ENCODE data around the gene ATG4C.
"Not testable (repeated sequence)": the region's sequence is repeated elsewhere in the genome, so short reads cannot be mapped to it uniquely, and the experiment has no call there.

ATG4C gene, protein sequence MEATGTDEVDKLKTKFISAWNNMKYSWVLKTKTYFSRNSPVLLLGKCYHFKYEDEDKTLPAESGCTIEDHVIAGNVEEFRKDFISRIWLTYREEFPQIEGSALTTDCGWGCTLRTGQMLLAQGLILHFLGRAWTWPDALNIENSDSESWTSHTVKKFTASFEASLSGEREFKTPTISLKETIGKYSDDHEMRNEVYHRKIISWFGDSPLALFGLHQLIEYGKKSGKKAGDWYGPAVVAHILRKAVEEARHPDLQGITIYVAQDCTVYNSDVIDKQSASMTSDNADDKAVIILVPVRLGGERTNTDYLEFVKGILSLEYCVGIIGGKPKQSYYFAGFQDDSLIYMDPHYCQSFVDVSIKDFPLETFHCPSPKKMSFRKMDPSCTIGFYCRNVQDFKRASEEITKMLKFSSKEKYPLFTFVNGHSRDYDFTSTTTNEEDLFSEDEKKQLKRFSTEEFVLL

DNA sequence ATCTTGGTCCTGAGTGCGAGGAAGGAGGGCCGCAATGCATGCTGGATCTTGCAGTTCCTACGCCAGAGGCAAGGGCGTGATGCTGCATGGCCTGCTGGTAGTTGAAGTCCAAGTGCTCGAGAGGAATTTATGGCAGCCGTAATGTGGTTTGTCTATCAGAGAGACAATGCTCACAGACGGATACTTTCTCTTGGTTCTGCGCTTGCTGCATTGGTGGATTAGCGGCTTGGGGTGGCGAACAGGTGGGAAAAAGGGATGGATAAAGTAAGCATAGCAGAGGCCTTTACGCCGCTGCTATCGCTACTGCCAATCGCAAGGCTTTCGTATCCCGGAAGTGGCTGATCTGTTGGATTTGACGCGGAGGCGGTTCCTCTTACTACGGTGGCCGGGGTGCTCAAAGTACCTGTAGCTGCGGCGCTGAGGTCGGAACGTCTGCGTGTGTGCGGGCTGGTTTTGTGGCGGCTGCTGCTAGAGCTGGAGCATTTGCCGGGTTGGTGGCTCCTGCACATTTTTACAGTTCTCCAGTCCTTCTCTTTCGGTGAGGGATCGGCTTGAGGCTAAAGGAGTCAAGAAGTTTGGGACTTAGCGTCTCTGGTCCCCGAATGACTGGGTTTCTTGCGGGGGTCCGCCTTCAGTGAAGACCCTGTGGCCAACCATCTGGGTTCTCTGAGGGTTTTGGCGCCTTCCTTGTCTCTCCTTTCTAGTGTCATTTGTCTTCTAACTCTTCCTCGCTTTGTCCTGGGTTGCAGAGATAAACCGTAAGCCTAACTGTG lies at the start of gene ATG4C:
Gene ATG4C, plus strand, starts transcription at position 397 of the 773 bp plus-strand sequence. CDS start 19,655 bp downstream, outside the sequence.
- peak within 1 kb of the TSS; percentile 78 for H3K4me3 ChIP-seq (replicated peaks; ENCODE audit: low read depth, low read length)
- TF ChIP-seq, protein P1, sequence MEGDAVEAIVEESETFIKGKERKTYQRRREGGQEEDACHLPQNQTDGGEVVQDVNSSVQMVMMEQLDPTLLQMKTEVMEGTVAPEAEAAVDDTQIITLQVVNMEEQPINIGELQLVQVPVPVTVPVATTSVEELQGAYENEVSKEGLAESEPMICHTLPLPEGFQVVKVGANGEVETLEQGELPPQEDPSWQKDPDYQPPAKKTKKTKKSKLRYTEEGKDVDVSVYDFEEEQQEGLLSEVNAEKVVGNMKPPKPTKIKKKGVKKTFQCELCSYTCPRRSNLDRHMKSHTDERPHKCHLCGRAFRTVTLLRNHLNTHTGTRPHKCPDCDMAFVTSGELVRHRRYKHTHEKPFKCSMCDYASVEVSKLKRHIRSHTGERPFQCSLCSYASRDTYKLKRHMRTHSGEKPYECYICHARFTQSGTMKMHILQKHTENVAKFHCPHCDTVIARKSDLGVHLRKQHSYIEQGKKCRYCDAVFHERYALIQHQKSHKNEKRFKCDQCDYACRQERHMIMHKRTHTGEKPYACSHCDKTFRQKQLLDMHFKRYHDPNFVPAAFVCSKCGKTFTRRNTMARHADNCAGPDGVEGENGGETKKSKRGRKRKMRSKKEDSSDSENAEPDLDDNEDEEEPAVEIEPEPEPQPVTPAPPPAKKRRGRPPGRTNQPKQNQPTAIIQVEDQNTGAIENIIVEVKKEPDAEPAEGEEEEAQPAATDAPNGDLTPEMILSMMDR (IDR thresholded peaks at IDR 0.05; ENCODE audit: insufficient read depth, low read length, poor library complexity, severe bottlenecking): no peak
- H3K27me3 ChIP-seq (replicated peaks; ENCODE audit: control insufficient read depth, insufficient read depth, low read length): no peaks in the 10 kb centered on the region; the same call in 1 of the 2 replicates
- DNase-seq (ENCODE audit: extremely low read depth, insufficient read length): peak; percentile 87
- no peaks in the 10 kb centered on the region for H3K36me3 ChIP-seq (ENCODE audit: control insufficient read depth, insufficient read depth, low read length)

DNA sequence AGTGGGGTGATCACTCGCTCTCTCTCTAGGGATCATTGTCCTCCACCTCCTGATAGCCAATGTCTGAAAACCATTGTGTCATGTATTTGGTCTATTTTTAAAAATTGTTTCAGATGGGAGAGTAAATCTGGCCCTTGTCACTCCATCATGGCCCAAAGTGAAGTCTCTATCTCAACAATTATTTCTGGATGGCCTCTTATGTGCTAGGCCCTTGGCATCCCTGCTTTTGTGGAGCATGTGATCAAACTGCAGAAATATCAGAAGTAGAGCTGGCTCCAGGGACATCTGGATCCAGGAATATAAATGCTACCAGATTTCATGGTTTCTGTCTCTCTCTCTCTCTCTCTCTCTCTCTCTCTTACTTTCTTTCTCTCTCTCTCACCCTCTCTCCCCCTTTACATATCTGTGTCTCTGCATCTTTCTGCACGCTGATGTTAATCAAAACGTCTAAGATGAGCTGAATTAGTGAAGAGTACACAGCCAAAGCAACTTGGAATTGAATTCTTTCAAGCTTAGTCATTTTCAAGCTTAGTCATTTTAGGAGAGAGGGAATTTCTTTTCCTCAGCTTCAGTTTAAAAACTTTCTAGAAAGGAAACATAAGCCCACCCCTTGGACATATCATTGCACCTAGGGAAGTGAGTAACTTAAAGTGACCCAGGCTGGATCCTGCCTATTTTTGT lies 48.3 kb upstream of the ATG4C start:
- no peak overlapping the region for H3K4me3 ChIP-seq (replicated peaks; ENCODE audit: low read depth, low read length)
- no peaks in the 10 kb centered on the region for H3K27me3 ChIP-seq (replicated peaks; ENCODE audit: control insufficient read depth, insufficient read depth, low read length)
- TF ChIP-seq, protein P1 (IDR thresholded peaks at IDR 0.05; ENCODE audit: insufficient read depth, low read length, poor library complexity, severe bottlenecking): no peak
- no peak for DNase-seq (ENCODE audit: extremely low read depth, insufficient read length)
- H3K36me3 ChIP-seq (ENCODE audit: control insufficient read depth, insufficient read depth, low read length): no peaks in the 10 kb centered on the region

DNA sequence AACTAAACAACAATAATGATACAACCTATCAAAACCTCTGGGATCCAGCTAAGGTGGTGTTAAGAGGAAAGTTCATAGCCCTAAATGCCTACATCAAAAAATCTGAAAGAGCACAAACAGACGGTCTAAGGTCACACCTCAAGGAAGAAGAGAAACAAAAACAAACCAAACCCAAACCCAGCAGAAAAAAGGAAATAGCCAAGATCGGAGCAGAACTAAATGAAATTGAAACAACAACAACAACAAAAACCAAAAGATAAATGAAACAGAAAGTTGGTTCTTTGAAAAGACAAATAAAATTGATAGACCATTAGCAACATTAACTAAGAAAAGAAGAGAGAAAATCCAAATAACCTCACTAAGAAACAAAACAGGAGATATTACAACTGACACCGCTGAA lies 43.2 kb upstream of the ATG4C start:
- not testable (repeated sequence) for DNase-seq (ENCODE audit: extremely low read depth, insufficient read length)

DNA sequence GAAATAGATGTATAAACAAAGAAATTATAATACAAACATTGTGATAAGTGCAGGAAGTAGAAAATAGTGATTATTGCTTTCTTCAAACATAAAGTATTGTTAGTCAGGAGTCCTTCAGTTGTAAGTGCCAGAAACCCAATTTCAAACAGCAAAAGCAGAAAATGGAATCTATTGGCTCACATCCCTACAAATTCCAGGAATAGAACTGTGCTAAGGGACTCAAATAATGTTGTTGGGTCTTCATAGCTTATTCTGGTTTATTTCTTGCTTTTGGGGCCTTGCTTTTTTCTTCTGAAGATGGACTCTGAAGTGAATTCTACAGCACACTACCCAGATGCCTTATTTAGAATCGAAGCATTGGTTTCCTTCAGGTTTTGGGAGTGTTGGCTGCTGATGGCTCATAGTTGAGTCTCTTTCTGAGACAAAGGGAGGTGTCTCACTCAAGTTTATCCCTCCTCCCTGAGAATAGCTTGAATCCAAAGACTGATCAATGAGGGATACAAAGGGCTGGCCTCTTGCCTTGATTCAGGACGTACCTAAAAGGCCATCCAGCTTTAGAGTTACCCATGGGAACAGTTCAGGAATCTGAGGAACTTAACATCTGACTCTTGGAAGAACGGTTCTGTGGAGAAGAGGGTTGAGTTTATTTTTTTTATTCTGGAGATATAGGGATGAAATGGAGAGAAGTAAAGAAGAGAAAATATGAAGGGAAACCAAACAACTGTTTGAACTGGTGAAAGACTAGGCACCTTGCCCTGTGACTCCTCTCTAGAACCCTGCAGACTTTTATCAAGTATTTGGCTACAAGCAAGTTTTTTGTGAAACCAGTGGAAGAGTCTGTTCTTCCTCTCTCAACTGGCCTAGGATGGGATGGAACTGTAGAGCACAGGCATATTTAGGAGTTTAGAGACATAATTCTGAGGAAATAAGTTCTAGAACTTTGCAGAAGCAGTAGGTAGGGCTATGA lies 39.0 kb upstream of the ATG4C start:
- no peaks in the 10 kb centered on the region for H3K36me3 ChIP-seq (ENCODE audit: control insufficient read depth, insufficient read depth, low read length)
- TF ChIP-seq, protein P1 (IDR thresholded peaks at IDR 0.05; ENCODE audit: insufficient read depth, low read length, poor library complexity, severe bottlenecking): no peak
- no peak for DNase-seq (ENCODE audit: extremely low read depth, insufficient read length)
- no peak overlapping the region for H3K4me3 ChIP-seq (replicated peaks; ENCODE audit: low read depth, low read length)
- H3K27me3 ChIP-seq (replicated peaks; ENCODE audit: control insufficient read depth, insufficient read depth, low read length): no peaks in the 10 kb centered on the region

More for the DNA sequence above, 43.2 kb upstream of the ATG4C start:
- not testable (repeated sequence) for H3K27me3 ChIP-seq (replicated peaks; ENCODE audit: control insufficient read depth, insufficient read depth, low read length); H3K36me3 ChIP-seq (ENCODE audit: control insufficient read depth, insufficient read depth, low read length); H3K4me3 ChIP-seq (replicated peaks; ENCODE audit: low read depth, low read length)

DNA sequence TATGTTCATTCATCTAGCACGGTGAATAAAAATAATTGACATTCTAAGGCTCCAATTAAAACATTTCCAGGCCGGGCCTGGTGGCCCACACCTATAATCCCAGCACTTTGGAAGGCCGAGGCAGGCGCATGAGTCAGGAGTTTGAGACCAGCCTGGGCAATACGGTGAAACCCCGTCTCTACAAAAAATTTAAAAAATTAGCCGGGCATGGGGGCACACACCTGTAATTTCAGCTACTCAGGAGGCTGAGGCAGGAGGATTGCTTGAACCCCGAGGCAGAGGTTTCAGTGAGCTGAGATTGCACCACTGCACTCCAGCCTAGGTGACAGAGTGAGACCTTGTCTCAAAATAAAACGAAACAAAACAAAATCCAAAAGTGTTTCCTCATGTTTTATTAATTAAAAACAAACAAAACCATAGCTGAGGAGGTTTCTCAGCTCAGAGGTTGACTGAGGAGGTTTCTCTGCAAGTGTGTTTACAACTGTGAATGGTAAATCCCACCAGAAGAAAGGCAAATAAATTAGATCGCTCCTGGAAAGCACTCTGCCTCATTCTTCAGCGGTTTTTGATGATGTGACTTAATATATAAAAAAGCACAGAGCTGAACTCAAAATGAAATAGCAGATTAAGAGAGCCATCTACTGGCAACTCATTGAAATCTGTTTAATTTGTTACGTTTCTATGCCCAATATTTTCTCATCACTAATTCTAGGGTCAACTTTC lies 37.7 kb upstream of the ATG4C start:
- H3K4me3 ChIP-seq (replicated peaks; ENCODE audit: low read depth, low read length): no peak overlapping the region

More for the DNA sequence above, 37.7 kb upstream of the ATG4C start:
- no peaks in the 10 kb centered on the region for H3K27me3 ChIP-seq (replicated peaks; ENCODE audit: control insufficient read depth, insufficient read depth, low read length)
- DNase-seq (ENCODE audit: extremely low read depth, insufficient read length): peak; percentile 23
- H3K36me3 ChIP-seq (ENCODE audit: control insufficient read depth, insufficient read depth, low read length): no peaks in the 10 kb centered on the region
- TF ChIP-seq, protein P1 (IDR thresholded peaks at IDR 0.05; ENCODE audit: insufficient read depth, low read length, poor library complexity, severe bottlenecking): peak; percentile 43
